Breast epithelium (tissue), 3 donors: ENCODE data around the gene ITGA2B.

Experiments used
- POLR2AphosphoS5 ChIP-seq, 3 donors: sonication (generic); formaldehyde crosslinking; IDR thresholded peaks; one replicate each; pipeline ENCODE4 v1.6.1; 2017; ENCODE audit warnings: antibody characterized with exemption in 3 of 3
- TF ChIP-seq, protein P1 (sequence below), 3 donors: fragments of 450-650 bp; IDR thresholded peaks; one replicate each; pipeline ENCODE4 v1.5.1; 2016 to 2017; ENCODE audit warnings: antibody characterized with exemption in 3 of 3, mild to moderate bottlenecking in 3 of 3, moderate library complexity in 3 of 3

DNA sequence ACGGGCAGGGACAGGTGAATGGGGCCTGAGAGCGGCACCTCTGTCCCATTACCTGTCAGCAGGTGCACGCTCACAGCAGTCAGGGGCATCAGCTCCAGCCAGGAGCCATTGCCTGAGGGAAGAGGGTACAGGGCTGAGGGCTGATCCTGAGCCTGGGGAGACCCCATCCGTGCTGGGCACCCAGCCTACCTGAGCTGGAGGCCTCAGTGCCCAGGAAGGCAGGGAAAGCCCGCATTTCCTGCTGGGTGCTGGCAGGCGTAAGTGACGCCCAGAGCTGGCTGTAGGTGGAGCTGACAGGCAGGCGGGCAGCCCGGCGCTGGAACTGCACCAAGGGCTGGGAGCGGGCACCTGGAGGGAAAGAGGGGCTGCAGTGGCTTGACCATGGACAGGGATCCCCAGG lies 33.2 kb downstream of the ITGA2B start:
- TF ChIP-seq, protein P1, sequence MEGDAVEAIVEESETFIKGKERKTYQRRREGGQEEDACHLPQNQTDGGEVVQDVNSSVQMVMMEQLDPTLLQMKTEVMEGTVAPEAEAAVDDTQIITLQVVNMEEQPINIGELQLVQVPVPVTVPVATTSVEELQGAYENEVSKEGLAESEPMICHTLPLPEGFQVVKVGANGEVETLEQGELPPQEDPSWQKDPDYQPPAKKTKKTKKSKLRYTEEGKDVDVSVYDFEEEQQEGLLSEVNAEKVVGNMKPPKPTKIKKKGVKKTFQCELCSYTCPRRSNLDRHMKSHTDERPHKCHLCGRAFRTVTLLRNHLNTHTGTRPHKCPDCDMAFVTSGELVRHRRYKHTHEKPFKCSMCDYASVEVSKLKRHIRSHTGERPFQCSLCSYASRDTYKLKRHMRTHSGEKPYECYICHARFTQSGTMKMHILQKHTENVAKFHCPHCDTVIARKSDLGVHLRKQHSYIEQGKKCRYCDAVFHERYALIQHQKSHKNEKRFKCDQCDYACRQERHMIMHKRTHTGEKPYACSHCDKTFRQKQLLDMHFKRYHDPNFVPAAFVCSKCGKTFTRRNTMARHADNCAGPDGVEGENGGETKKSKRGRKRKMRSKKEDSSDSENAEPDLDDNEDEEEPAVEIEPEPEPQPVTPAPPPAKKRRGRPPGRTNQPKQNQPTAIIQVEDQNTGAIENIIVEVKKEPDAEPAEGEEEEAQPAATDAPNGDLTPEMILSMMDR (IDR thresholded peaks at IDR 0.05): no peak
- no peak for TF ChIP-seq POLR2AphosphoS5 (IDR thresholded peaks at IDR 0.05)
